ENCODE data around the gene CRACR2B. TPM values are rescaled to one million over a fixed set of nuclear protein-coding genes. Genes with fewer than 3 reads are reported as not detected.

CRACR2B gene
- total RNA-seq, 1 donor from 2014 or later, result 5.7 TPM

GRCh38 chr11:831118-831864 lies 3.6 kb downstream of the CRACR2B start:
- peaks cover 2 to 3% (median 3%) of the 10 kb centered on the region in 3 donors for H3K36me3 ChIP-seq (ENCODE audit: control insufficient read depth in 3 of 3, insufficient read depth in 3 of 3, low read length in 3 of 3)
- no peak overlapping the region for H3K27ac ChIP-seq (ENCODE audit: low read depth, low read length)
- H3K9me3 ChIP-seq (ENCODE audit: control insufficient read depth in 3 of 3, low read length in 3 of 3), result no peaks in the 10 kb centered on the region
- H3K4me3 ChIP-seq (ENCODE audit: low read length in 3 of 3), result peak overlapping the region in 1 of 3 donors; percentile 22
- H3K27me3 ChIP-seq (ENCODE audit: control insufficient read depth in 3 of 3, insufficient read depth in 3 of 3, low read length in 3 of 3), result peaks cover 13 to 52% (median 20%) of the 10 kb centered on the region in 3 donors
- H3K9ac ChIP-seq (ENCODE audit: low read depth in 1 of 3, low read length in 3 of 3), result peak overlapping the region in 1 of 3 donors; percentile 8
- H3K4me1 ChIP-seq (ENCODE audit: control insufficient read depth in 3 of 3, insufficient read depth in 3 of 3, low read length in 3 of 3), result peaks cover 64 to 80% (median 70%) of the 10 kb centered on the region in 3 donors

- H3K27me3 ChIP-seq (ENCODE audit: control insufficient read depth in 3 of 3, insufficient read depth in 3 of 3, low read length in 3 of 3), result peaks cover 13 to 48% (median 20%) of the 10 kb centered on the region in 3 donors
- H3K4me3 ChIP-seq (ENCODE audit: low read length in 3 of 3), result peak overlapping the region; percentile 29 to 72 (median 38)
- peak overlapping the region; percentile 57 to 76 (median 59) for H3K9ac ChIP-seq (ENCODE audit: low read depth in 1 of 3, low read length in 3 of 3)
- peaks cover 10% of the 10 kb centered on the region in 3 donors for H3K36me3 ChIP-seq (ENCODE audit: control insufficient read depth in 3 of 3, insufficient read depth in 3 of 3, low read length in 3 of 3)
- H3K27ac ChIP-seq (ENCODE audit: low read depth, low read length), result peak overlapping the region; percentile 51
- H3K9me3 ChIP-seq (ENCODE audit: control insufficient read depth in 3 of 3, low read length in 3 of 3), result no peaks in the 10 kb centered on the region
- peaks cover 64 to 84% (median 68%) of the 10 kb centered on the region in 3 donors for H3K4me1 ChIP-seq (ENCODE audit: control insufficient read depth in 3 of 3, insufficient read depth in 3 of 3, low read length in 3 of 3)
Measured at GRCh38 chr11:831961-832528, 4.3 kb downstream of the CRACR2B start.

- Histone ChIP-seq H3K27me3 (ENCODE audit: control insufficient read depth in 3 of 3, insufficient read depth in 3 of 3, low read length in 3 of 3) (peaks cover 13 to 42% (median 20%) of the 10 kb centered on the region in 3 donors), H3K4me1 (ENCODE audit: control insufficient read depth in 3 of 3, insufficient read depth in 3 of 3, low read length in 3 of 3) (peaks cover 59 to 85% (median 66%) of the 10 kb centered on the region in 3 donors)
Measured at GRCh38 chr11:832529-833113, 4.9 kb downstream of the CRACR2B start, which contains the start of gene CD151. Gene CD151 (plus strand): TSS chr11:832952. CDS start chr11:836070, 3,118 bp downstream.

GRCh38 chr11:833114-833791 lies 5.5 kb downstream of the CRACR2B start:
- Histone ChIP-seq H3K4me1 (ENCODE audit: control insufficient read depth in 3 of 3, insufficient read depth in 3 of 3, low read length in 3 of 3) (peaks cover 52 to 83% (median 61%) of the 10 kb centered on the region in 3 donors), H3K27ac (ENCODE audit: low read depth, low read length) (peak overlapping the region; percentile 91), H3K9ac (ENCODE audit: low read depth in 1 of 3, low read length in 3 of 3) (peak overlapping the region; percentile 79 to 85 (median 85)), H3K9me3 (ENCODE audit: control insufficient read depth in 3 of 3, low read length in 3 of 3) (no peaks in the 10 kb centered on the region), H3K4me3 (ENCODE audit: low read length in 3 of 3) (peak overlapping the region; percentile 65 to 72 (median 72)), H3K36me3 (ENCODE audit: control insufficient read depth in 3 of 3, insufficient read depth in 3 of 3, low read length in 3 of 3) (peaks cover 19 to 21% (median 20%) of the 10 kb centered on the region in 3 donors), H3K27me3 (ENCODE audit: control insufficient read depth in 3 of 3, insufficient read depth in 3 of 3, low read length in 3 of 3) (peaks cover 10 to 36% (median 15%) of the 10 kb centered on the region in 3 donors)

More at GRCh38 chr11:832529-833113, 4.9 kb downstream of the CRACR2B start, which contains the start of gene CD151:
- Histone ChIP-seq H3K36me3 (ENCODE audit: control insufficient read depth in 3 of 3, insufficient read depth in 3 of 3, low read length in 3 of 3) (peaks cover 14 to 16% (median 16%) of the 10 kb centered on the region in 3 donors), H3K9me3 (ENCODE audit: control insufficient read depth in 3 of 3, low read length in 3 of 3) (no peaks in the 10 kb centered on the region), H3K4me3 (ENCODE audit: low read length in 3 of 3) (peak within 1 kb of the TSS; percentile 72), H3K9ac (ENCODE audit: low read depth in 1 of 3, low read length in 3 of 3) (peak within 1 kb of the TSS; percentile 79 to 85 (median 85)), H3K27ac (ENCODE audit: low read depth, low read length) (peak within 1 kb of the TSS; percentile 91)

DNA sequence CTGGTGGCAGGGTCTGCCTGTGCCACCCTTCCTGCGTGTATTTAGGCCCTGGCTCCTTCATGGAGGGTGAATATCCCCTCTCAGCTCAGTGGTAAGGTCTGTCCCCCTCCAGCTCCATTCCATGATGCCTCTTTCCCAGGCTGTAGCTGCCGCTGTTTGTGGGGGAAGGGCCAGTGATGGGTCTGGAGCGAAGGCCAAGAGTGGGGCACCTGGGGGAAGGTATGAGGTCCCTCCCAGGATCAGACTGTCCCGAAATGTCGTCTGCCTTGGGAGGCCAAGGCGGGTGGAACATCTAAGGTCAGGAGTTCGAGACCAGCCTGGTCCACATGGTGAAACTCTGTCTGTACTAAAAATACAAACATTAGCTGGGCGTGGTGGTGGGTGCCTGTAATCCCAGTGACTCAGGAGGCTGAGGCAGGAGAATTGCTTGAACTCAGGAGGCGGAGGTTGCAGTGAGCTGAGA lies 6.2 kb downstream of the CRACR2B start:
- H3K4me1 ChIP-seq (ENCODE audit: control insufficient read depth in 3 of 3, insufficient read depth in 3 of 3, low read length in 3 of 3), result peaks cover 49 to 83% (median 58%) of the 10 kb centered on the region in 3 donors

DNA sequence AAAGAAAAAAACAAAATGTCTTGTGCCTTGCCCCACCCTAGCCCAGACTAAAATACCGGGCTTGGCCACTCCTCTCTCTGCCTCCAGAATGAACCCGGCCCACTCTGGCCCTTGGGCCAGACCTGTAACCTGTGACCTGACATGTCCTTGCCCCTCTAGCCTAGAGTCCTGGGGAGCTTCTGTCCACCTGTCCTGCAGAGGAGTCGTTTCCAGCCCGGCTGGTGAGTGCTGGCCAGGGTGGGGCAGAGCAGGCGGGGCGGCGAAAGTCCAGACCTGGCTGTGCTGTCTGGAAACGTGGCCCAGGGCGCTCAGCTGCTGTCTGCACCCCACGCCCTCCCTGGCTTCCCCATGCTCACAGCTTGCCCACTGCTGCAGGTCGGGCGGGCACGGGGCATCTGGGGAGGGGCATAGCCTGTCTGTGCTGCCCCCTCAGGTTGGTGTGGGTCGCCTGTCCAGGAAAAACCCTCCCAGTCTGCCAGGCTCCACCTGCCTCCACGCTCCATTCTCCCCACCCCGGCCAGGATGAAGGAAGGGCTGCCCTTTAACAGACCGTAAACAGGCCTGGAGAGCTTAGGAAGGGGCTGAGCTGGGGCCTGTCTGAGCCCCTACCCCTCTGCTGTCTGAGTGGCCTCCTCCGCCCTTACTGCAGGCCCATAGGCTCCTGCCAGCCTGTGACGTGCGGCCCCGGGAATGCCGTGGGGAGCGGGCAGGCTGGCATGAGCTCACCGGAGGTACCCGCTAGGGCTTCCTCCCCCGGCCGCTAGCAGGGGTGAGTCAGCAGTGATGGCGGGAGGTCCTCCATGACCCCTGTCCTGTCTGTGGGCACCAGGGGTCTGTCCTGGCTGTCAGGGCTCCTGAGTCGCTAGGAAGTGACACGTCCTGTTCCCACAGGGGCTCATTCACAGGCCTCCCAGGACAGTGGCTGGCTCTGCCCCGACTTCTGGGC lies 6.9 kb downstream of the CRACR2B start:
- Histone ChIP-seq H3K4me3 (ENCODE audit: low read length in 3 of 3) (peak overlapping the region; percentile 62 to 72 (median 65)), H3K4me1 (ENCODE audit: control insufficient read depth in 3 of 3, insufficient read depth in 3 of 3, low read length in 3 of 3) (peaks cover 42 to 80% (median 56%) of the 10 kb centered on the region in 3 donors)

More for the DNA sequence above, 6.2 kb downstream of the CRACR2B start:
- peaks cover 9 to 30% (median 10%) of the 10 kb centered on the region in 3 donors for H3K27me3 ChIP-seq (ENCODE audit: control insufficient read depth in 3 of 3, insufficient read depth in 3 of 3, low read length in 3 of 3)
- no peaks in the 10 kb centered on the region for H3K9me3 ChIP-seq (ENCODE audit: control insufficient read depth in 3 of 3, low read length in 3 of 3)
- H3K36me3 ChIP-seq (ENCODE audit: control insufficient read depth in 3 of 3, insufficient read depth in 3 of 3, low read length in 3 of 3), result peaks cover 25 to 27% (median 26%) of the 10 kb centered on the region in 3 donors
- H3K27ac ChIP-seq (ENCODE audit: low read depth, low read length), result peak overlapping the region; percentile 91
- H3K9ac ChIP-seq (ENCODE audit: low read depth in 1 of 3, low read length in 3 of 3), result peak overlapping the region; percentile 79 to 85 (median 85)
- H3K4me3 ChIP-seq (ENCODE audit: low read length in 3 of 3), result peak overlapping the region; percentile 65 to 72 (median 72)

GRCh38 chr11:836274-836673 lies 8.6 kb downstream of the CRACR2B start:
- Histone ChIP-seq H3K9me3 (ENCODE audit: control insufficient read depth in 3 of 3, low read length in 3 of 3) (no peaks in the 10 kb centered on the region), H3K27ac (ENCODE audit: low read depth, low read length) (peak overlapping the region; percentile 36), H3K36me3 (ENCODE audit: control insufficient read depth in 3 of 3, insufficient read depth in 3 of 3, low read length in 3 of 3) (peaks cover 42 to 46% (median 46%) of the 10 kb centered on the region in 3 donors), H3K9ac (ENCODE audit: low read depth in 1 of 3, low read length in 3 of 3) (peak overlapping the region in 1 of 3 donors; percentile 16), H3K4me3 (ENCODE audit: low read length in 3 of 3) (no peak overlapping the region), H3K4me1 (ENCODE audit: control insufficient read depth in 3 of 3, insufficient read depth in 3 of 3, low read length in 3 of 3) (peaks cover 42 to 79% (median 56%) of the 10 kb centered on the region in 3 donors), H3K27me3 (ENCODE audit: control insufficient read depth in 3 of 3, insufficient read depth in 3 of 3, low read length in 3 of 3) (peaks cover 0 to 8% (median 0%) of the 10 kb centered on the region in 3 donors)

More for the DNA sequence above, 6.9 kb downstream of the CRACR2B start:
- no peaks in the 10 kb centered on the region for H3K9me3 ChIP-seq (ENCODE audit: control insufficient read depth in 3 of 3, low read length in 3 of 3)
- peak overlapping the region; percentile 91 for H3K27ac ChIP-seq (ENCODE audit: low read depth, low read length)
- peaks cover 2 to 22% (median 2%) of the 10 kb centered on the region in 3 donors for H3K27me3 ChIP-seq (ENCODE audit: control insufficient read depth in 3 of 3, insufficient read depth in 3 of 3, low read length in 3 of 3)
- peak overlapping the region; percentile 70 to 85 (median 85) for H3K9ac ChIP-seq (ENCODE audit: low read depth in 1 of 3, low read length in 3 of 3)
- H3K36me3 ChIP-seq (ENCODE audit: control insufficient read depth in 3 of 3, insufficient read depth in 3 of 3, low read length in 3 of 3), result peaks cover 33 to 34% (median 34%) of the 10 kb centered on the region in 3 donors

DNA sequence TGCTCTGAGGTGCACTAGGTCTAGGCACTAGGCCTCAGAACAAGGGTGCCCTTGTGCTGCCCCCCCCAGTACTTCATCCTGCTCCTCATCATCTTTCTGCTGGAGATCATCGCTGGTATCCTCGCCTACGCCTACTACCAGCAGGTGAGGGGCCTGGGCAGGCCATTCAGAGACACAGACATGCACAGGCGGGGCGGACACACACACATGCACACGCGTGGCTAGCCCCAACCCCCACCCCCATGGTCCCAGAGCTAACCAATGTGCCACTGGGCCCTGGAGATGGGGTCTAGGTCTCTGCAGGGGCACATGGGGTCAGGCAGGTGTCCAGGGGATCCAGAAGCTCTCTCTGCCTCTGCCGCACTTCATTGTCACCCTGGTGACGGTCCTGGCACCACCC lies 9.0 kb downstream of the CRACR2B start:
- Histone ChIP-seq H3K36me3 (ENCODE audit: control insufficient read depth in 3 of 3, insufficient read depth in 3 of 3, low read length in 3 of 3) (peaks cover 42 to 46% (median 46%) of the 10 kb centered on the region in 3 donors), H3K4me1 (ENCODE audit: control insufficient read depth in 3 of 3, insufficient read depth in 3 of 3, low read length in 3 of 3) (peaks cover 40 to 78% (median 56%) of the 10 kb centered on the region in 3 donors), H3K27me3 (ENCODE audit: control insufficient read depth in 3 of 3, insufficient read depth in 3 of 3, low read length in 3 of 3) (peaks cover 0 to 4% (median 0%) of the 10 kb centered on the region in 3 donors), H3K9me3 (ENCODE audit: control insufficient read depth in 3 of 3, low read length in 3 of 3) (no peaks in the 10 kb centered on the region), H3K9ac (ENCODE audit: low read depth in 1 of 3, low read length in 3 of 3) (peak overlapping the region in 1 of 3 donors; percentile 16), H3K27ac (ENCODE audit: low read depth, low read length) (no peak overlapping the region), H3K4me3 (ENCODE audit: low read length in 3 of 3) (no peak overlapping the region)
